GM21619 (cell line): ENCODE data around the gene CARD9.

Experiments
- ATAC-seq: cut with Tn5 transposase; IDR thresholded peaks from one replicate; pipeline ENCODE4 v1.9.1; 2021; ENCODE audit not compliant: unreplicated experiment

The CARD9 gene

GRCh38 chr9:136351252-136351800, 22.1 kb downstream of the CARD9 start:
- no peak for ATAC-seq

GRCh38 chr9:136349546-136349945, 23.9 kb downstream of the CARD9 start:
- ATAC-seq, result no peak

- no peak for ATAC-seq
These were observed 24.8 kb downstream of the CARD9 start for GRCh38 chr9:136348691-136349090.

GRCh38 chr9:136347472-136348256, 25.8 kb downstream of the CARD9 start:
- ATAC-seq, result no peak

- ATAC-seq, result no peak
These were observed 26.5 kb downstream of the CARD9 start for GRCh38 chr9:136346927-136347465.

GRCh38 chr9:136346157-136346481, 27.4 kb downstream of the CARD9 start:
- ATAC-seq, result no peak

GRCh38 chr9:136345281-136346156, 27.9 kb downstream of the CARD9 start:
- ATAC-seq, result no peak

GRCh38 chr9:136344544-136345280, 28.8 kb downstream of the CARD9 start:
- no peak for ATAC-seq

GRCh38 chr9:136343884-136344269, 29.6 kb downstream of the CARD9 start:
- no peak for ATAC-seq

- ATAC-seq, result no peak
These were observed 30.2 kb downstream of the CARD9 start for GRCh38 chr9:136343121-136343883.

- no peak for ATAC-seq
These were observed 31.0 kb downstream of the CARD9 start for GRCh38 chr9:136342181-136343120.

GRCh38 chr9:136341769-136342168, 31.7 kb downstream of the CARD9 start:
- no peak for ATAC-seq

GRCh38 chr9:136341042-136341655, 32.3 kb downstream of the CARD9 start:
- ATAC-seq, result no peak

- no peak for ATAC-seq
These were observed 33.0 kb downstream of the CARD9 start for GRCh38 chr9:136340356-136341041.

- no peak for ATAC-seq
These were observed 33.5 kb downstream of the CARD9 start for GRCh38 chr9:136339958-136340310.

- ATAC-seq, result no peak
These were observed 34.1 kb downstream of the CARD9 start for GRCh38 chr9:136339173-136339957.

GRCh38 chr9:136338511-136338910, 35.0 kb downstream of the CARD9 start:
- no peak for ATAC-seq
